Fibroblast of skin of left quadriceps (primary cell): Measurements from ENCODE around the gene PARS2.
"Not testable (repeated sequence)": the region's sequence is repeated elsewhere in the genome, so short reads cannot be mapped to it uniquely, and the experiment has no call there.

Experiments
- DNase-seq, 2 experiments: peaks; one replicate each; pipeline ENCODE4 v3.0.0-alpha.2; 2013; ENCODE audit warnings: low read depth in 2 of 2

The PARS2 gene

DNA sequence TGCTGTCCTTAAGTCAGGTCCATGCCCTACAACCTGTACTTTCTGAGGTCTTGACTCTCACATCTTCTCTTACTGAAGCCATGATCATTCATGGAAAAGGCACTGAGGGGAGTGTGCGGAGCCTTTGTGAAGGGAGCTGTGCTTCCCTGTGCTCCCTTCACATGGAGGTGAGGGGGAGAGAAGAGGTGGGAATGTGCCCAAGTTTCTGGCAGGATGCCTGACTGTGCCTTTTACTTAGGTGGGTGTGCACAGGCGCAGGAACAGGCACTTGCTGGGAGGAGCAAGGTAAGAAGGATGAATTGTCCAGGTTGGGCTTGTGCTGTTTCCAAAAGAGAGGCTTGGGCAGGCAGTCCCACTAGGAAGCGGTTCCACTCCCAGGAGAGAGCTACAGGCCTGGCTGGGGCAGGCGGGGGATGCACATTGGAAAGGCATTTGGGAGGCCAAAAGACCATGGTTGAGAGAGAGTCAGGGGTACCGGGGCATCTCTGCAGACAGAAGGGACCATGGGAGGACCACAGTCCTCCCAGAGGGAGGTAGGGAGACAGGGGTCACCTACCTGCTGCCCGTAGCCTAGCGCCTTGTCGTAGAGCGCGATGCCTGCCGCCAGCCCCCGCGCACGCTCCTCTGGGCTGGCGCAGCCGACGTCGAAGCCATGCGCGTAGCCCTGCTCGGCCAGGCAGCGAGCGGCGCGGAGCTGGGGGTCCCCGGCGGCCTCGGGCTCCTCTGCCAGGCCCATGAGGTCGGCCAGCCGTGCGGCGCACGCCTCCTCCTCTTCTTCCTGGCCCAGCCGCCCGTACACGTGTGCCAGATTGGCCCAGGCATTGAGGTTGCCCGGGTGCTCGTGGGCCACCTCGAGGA, 35.9 kb upstream of the PARS2 start:
- DNase-seq = no peak

DNA sequence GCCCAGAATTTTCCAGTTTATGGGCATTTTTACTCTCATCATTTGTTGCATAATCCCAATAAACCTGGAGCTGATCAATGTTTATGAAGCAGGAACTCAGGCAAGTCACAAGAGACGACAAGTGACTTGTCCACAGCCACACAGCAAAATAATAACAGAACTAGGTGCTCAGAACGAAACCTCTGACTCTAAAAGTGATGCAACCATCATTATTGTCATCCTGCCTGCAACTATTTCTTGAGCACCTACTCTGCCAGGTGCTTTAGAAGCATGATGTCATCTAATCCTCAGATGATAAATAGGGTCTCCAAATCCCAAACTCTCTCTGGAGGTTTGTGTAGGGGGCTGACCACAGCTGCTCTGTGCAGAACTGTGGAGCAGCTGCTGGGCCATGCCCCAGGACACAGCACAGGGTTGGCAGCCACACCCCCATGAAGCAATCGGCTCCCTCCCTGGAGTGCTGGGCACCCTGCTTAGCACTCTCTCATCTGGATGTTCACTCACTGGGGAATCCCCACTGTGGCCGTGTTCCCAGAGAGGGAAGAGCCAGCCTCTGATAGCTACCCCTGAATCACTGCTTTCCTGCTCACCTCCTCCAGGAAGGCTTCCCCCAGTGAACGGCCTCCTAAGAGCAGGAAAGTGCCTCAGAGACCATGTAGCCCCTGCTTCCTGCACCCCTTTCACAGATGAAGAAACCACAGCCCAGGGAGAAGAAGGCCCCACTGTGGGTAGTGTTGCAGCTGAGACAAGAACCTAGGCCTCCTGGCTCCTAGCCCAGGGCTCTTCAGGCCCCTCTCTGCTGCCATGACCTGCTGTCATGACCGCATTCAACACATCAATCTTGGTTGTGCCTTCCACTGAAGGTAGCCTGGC, 34.7 kb upstream of the PARS2 start:
- DNase-seq = no peak

DNA sequence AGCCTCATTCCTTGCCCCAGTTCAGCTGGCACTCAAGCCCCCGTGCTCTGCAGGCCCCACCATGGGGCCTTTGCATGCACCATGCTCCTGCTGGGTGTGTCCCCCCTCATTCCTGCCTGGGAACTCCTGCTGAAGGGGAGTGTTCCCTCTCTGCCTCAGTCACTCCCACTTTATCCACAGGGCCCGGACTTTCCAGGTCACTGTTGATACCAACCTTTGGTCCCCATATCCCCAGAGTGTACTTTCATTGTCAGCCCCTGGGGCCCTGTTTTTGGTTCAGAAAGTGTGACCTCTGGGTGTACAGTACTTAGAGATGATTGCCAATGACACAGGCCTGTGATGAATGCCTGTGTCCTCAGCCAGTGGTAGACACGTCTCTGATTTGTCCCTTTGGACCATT, 33.9 kb upstream of the PARS2 start:
- DNase-seq = no peak

DNA sequence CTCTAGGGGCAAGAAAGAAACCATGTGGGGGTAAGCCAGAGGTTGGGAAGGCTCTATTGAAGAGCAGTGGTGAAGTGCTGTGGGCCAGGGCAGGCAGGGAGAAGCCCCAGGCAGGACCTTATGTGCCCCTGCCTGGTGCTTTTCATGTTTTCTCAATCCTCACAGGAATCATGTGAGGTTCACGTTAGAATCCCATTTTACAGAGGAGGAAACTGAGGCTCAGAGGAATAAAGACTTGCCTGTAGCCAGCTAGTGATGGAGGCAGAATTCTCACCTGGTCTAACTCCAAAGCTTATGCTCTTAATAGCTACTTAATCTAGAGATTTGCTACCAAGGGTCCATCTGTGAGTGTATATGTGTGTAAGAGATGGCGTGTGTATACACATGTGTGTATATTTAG, 32.6 kb upstream of the PARS2 start:
- no peak for DNase-seq

DNA sequence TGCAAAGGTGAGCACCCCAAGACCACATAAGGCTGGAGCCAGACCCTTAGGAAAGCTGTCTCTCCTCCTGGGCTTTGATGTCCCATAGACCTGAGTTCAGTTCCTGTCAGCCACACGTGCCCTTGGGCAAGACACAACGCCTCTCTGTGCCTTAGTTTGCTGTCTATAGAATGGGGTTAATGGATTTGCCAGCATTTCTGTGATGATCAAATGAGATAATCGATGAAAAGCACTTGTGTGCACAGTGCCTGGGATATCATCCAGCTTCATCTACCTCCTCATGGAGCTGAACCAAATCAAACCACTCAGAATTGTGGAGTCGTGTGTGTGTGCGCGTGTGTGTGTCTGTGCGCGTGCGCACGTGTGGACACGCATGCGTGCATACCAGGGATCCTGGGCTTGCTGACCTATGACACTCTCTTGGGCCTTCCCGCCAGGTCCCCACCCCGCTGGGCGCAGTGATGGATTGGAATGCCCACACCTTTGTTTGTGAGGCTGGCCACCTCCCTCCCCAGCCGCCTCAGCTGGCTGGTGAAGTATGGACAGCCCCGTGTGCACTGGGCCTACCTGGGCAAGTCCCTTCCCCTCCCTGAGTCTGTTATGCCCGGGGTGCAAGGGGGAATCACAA, 31.6 kb upstream of the PARS2 start:
- DNase-seq = no peak

DNA sequence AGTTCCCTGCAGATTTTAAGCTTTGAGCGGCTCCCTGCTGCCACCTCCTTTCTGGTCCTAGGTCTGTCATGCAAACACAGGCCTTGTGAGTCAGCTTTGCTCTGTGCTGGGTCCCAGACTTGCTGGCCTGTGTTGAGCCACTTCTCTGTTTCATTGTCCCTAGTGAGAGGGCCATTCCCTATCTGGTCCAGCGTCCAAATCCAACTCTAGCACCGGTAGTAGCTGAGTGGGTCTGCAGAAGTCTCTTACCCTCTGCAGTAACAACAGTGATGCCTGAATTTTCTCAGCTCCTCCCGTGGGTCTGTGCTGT, 31.0 kb upstream of the PARS2 start:
- no peak for DNase-seq

DNA sequence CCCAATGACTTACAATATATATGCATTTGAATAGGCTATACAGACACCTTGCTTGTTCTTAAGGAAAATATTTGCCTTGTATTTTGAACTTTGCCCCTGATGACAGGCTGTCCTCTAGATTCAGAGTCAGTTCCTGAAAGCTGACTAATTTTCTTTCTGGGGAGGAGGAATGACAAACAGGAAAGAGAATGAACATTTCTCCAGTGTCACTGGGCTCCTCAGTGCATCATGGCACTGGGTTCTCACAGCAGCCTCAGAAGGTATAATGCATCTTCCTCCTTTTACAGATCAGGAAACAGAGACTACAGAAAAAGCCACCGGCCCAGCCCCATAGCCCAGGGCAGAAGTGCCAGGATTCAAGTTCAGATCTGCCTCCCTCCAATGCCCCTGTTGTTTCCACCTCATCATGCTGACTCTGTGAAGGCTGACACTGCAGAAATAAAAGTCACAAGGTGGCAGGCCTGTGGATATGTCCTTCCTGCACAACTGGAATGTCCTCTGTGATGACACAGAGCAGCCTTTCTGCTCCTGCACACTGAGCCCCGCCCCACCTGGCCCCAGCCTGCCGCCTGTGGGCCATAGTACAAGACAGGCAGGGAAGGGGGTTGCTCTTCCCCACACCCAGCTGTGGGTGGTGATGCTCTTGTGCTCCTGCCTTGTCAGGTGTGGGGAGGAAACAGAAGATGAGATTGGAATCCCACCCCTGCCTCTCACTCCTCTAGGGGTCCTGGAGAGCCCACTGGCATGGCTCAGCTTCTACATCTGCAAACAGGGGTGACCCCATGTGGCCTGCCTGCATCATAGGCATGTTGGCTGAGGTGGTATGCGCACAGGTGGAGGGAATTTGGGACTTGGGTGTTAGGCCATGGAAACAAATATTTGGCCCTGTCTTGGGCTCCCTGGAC, 30.4 kb upstream of the PARS2 start:
- no peak for DNase-seq

DNA sequence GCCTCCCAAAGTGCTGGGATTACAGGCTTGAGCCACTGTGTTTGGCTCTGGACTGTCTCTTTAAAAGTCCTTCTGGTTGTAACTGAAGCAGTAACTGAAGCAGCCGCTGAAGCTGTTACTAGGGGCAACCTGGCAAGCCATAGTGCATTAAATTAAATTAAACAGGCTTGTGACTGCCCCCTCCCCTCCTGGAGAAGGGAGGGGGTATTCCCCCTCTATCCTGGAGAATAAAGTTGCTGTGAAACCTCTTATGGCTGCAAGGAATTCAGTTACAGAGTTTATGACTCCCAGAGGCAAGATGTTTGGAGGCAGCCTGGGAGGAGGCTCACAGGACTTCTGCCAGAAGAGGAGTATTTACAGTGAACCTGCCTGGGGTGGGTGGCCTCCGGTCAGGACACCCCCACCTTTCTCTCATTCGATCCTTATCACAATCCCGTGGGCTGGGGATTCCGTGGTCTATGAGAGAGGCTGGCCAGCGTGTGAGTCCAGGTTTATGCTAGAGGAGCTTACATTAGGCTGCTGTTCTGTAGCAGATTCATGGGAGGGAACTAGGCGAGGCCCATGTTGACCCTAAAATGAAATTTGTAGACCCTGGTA, 28.5 kb upstream of the PARS2 start:
- DNase-seq = no peak

DNA sequence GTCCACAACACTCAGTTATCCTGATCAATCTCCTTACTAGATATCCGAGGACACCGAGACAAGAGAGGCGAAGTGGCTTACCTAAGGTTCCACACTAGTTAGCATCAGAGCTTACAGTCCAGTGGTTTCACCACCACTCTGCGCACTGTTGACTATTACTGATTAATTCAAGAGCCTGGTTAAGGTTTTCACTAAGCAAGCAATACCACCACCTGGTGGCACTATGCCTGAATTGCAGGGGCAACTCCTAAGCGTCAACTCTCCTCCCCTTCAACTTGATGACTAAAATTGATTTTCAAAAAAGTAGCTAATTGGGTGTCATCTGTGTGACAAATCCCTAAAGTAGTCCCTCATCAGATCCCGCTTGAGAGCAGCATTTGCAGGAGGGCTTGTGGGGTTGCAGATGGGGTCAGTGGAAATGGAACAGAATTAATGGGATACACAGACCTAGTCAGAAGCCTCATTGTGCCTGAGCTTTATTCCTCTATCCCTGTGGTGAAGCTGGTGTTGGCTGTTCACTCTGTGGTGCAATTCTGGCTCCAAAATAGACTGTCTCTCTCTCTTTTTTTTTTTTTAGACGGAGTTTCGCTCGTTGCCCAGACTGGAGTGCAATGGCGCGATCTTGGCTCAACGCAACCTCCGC, 27.7 kb upstream of the PARS2 start:
- no peak for DNase-seq

DNA sequence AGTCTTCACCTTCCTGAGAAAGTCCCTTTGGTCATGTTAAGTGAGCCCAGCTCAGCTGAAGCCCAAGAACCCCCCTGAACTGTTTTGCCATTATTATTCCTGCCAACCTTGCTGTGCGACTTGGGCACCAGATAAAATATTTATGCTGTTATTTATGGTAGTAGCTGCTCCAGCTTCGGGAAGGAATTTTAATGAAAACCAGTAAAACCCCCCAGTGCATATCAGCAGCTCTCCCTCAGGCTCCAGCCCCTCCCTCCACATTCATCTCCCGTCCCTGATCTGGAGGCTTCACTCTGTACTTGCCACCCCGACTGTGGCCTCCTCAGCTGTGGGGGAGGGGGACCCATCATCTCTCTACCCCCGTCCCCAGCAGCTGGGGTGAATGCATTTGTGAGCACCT, 24.1 kb upstream of the PARS2 start:
- DNase-seq = no peak

DNA sequence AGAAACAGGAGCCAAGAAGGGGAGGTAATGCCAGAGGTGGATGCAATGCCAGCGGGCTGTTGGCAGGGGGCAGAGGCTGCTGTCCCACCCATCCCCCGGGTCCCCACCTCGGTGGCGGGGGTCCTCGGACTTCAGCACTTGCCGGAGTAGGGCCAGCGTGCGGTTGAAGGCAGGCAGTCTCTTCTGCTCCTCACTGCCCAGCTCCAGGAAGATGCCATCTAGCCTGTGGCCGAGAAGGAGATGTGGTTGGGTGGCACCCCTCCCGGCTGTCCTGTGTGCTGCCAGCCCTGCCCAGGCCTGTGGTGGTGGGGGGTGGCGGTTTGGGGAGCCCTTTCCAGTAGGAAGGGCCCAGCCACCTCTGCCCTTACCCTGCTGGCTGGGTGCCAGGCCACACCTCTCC, 23.3 kb upstream of the PARS2 start:
- DNase-seq = no peak

DNA sequence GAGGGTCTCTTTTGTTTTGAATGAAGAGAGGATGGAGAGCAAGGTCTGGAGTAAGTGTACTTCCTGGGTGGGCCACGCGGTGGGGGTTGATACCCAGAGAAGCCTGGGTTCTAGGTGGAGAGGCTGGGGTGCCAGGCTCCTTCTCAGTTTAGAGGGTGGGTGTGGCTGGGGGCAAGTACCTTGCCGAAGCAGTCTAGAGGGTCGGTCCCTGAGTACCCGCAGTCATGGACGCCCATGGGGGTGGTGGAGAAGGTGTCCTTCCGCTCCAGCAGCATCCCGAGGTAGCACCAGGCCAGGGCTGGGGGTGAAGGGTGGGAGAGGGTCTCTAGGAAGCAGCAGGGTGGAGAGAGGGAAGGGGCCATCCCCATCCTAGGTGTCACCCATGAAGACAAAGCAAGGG, 22.5 kb upstream of the PARS2 start:
- no peak for DNase-seq

DNA sequence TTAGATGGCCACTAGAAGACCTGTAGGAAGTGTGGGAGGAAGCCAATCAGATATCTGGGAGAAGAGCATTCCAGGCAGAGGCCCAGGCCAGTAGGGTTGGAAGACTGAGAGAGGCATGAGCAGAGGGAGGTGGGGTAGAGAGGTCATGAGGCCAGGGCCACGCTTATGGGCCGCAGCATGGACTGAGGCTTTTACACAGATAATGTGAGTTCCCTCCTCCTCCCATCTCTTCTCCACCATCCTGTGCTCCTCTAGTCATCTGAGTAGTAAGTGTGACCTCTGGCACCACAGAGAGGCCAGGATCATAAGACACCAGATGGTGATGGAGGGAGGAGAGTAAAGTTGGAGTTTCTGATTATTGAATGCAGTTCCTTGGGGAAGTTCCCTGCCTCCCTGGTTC, 19.7 kb upstream of the PARS2 start:
- no peak for DNase-seq

DNA sequence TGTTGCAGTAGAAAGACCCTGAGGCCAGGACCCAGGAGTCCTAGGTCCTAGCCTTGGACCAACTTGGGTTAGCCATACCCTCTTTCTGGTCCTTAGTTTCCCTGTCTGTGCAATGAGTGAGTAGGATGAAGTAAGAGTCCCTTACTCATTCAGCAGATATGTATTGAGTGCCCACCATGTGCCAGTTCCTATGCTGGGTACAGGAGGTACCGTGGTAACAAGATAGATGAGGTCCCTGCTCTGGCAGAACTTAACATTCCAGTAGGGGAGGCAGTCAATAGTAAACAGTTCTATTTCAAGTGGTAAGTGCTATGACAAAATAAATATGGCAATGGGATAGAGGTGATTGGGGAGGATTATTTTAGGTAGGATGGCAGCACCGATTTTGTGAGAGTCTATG, 18.3 kb upstream of the PARS2 start:
- DNase-seq = no peak

DNA sequence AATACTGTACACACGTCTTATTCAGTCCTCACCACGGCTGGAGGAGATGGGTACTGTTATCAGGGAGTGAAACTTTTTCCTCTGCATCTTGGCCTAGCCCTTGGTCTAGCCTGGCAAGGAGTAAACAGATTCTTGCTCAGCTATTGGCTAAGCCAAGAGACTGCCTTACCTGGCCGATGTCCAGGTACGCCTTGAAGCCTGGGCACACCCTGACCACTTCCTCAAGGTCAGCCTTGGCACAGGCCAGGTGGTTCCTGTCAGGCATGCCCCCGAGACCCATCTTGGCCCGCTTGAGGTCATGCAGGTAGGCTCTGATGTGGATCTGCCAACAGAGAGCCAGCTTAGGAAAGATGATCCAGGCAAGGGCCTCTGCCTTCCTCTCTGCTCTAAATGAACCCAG, 17.8 kb upstream of the PARS2 start:
- DNase-seq = no peak

DNA sequence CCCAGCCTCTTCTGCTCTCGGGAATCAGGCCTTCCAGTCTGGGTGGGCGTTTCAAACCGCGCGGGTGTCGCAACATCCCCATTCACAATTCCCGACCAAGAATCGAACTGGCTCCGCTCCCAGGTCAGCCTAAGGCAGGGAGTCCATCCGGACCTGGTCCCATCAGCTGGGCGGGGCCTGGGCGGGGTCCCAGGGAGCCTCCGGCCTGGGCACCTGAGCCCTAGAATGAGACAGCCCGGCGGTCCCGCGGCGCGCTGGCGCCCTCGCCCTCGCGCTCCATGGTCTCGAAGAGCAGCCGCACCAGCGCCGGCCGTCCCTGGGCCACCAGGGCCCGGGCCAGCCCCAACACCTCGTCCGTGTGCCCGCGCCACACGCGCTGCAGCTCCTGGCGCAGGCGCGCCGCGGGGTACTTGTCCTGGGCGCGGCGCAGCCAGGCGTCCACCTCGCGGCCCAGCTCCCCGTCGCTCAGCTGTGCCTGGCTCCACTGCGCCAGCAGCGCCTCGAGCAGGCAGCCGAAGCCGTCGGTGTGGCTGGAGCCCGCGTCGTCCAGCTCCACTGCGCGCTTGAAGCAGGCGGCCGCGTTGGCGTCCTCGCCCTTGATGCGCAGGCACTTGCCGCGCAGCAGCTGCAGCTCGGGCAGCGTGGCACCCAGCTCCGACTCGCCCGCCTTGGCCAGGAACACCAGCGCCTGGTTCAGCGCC, 16.9 kb upstream of the PARS2 start:
- no peak for DNase-seq

DNA sequence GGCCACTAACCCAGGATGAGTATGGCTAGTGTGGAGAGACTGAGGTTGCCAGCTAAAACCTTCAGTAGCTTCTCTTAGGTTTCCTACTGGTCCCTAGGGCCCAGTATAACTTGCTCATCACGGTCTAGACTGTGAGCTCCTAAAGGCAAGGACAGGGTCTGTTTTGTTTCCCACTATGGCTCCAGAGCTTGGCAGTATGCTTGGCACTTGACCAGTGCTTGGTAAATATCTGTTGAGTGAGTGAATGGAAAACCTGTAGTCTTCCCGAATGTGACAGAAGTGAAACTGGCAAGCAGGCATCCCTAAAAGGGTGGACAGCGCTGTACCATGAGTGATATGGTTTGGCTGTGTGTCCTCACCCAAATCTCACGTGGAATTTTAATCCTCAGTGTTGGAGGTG, 13.1 kb upstream of the PARS2 start:
- DNase-seq = no peak

DNA sequence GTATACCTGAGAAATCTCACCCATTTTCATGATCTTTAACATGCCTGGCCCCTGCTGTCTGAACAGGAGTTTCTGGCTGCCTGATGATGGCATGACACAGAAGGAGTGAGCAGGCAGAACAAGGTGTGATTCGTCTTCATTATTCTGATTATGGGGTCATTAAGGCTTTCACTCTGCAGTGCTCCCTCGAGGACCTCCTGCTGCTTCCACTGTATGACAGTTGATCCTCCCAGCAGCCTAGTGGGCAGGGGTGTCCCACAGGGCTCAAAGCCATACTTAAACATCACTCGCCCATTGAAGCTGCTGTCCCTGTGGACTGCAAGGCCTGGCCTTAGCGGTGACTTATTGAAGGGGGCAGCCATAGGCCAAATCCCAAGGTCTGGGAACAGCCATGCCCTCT, 12.7 kb upstream of the PARS2 start:
- no peak for DNase-seq

DNA sequence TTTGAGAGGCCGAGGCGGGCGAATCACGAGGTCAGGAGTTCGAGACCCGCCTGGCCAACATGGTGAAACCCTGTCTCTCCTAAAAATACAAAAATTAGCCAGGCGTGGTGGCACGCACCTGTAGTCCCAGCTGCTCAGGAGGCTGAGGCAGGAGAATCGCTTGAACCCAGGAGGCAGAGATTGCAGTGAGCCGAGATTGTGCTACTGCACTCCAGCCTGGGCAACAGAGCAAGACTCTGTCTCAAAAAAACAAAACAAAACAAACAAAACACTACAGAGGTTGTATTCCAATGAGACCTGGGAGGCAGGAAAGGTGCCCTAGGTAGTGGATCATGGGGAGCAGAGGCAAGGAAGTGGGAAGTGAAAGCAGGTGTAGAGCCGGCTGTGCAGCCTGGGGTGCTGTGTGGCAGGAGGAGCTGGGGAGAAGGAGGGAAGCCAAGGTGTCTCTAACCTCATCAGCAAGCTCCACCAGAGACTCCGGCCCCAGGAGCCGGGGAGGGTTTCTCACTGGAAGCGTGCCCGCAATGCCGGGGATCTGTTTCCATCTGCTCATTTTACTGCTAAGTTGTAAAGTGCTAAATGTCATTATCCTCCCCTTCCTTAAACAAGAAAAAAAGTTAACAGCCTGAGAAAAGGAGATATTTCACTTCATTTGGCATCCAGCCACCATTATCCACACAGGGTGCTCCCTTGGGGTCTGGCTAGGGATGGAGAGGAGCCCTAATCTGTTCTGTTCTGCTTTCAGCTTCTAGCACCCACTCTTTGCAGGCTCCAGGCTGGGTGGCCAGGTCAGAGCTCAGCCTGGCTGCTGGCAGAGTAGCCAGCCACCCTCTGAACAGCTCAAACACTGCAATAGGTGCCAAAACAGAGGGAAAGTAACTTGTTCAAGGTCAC, 11.8 kb upstream of the PARS2 start:
- DNase-seq = not testable (repeated sequence)
